Kidney capillary endothelial cell (primary cell): ENCODE measurements around the gene TRIM28.
"Not testable (repeated sequence)": the region's sequence is repeated elsewhere in the genome, so short reads cannot be mapped to it uniquely, and the experiment has no call there.

ENCODE experiments used
- DNase-seq: peaks from one replicate; pipeline ENCODE4 v3.0.0-alpha.2; 2018; ENCODE audit warnings: low spot score

TRIM28 gene

GRCh38 chr19:58561373-58562121, 17.7 kb downstream of the TRIM28 start:
- DNase-seq, result no peak

- DNase-seq, result no peak
These were observed 18.5 kb downstream of the TRIM28 start for GRCh38 chr19:58562122-58563033.

DNA sequence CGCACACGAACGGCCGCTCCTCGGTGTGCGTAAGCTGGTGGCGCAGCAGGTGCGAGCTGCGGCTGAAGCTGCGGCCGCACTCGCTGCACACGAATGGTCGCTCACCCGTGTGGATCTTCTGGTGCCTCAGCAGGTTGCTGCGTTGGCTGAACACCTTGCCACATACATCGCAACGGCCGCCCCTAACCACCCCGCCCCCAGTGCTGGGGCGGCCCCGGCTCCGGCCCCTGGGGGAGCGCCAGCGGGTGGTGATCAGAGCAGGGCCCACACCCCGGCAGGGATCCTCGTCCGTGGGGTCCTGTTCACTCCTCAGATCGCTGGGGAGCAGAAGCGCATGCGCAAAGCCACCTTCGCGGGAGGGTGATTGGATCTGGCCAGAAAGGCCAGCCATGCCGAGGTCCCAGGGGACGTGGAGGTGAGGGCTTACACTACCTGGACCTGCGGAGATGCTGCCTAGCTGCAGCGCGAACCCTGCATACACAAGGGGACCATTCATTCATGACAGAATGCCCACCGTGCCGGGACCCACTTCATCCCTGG, 19.2 kb downstream of the TRIM28 start:
- no peak for DNase-seq

DNA sequence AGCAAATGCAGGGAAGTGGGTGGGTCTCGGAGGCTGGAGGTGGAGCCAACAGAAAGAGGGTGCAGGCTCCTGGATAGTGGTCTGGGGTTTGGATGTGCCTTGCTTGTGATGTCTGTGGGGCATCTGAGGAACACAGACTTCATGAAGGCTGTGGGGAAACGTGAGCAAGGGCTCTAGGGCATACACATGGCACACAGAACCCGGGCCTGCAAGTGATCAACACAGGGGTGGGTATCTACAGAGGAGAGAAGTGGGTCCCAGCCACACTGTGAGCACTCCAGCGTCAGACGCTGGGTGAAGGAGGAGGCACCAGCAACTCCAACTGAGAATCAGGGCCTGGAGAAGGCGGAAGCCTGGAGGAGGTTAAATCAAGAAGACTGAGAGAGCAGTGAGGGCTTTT, 20.0 kb downstream of the TRIM28 start:
- no peak for DNase-seq

DNA sequence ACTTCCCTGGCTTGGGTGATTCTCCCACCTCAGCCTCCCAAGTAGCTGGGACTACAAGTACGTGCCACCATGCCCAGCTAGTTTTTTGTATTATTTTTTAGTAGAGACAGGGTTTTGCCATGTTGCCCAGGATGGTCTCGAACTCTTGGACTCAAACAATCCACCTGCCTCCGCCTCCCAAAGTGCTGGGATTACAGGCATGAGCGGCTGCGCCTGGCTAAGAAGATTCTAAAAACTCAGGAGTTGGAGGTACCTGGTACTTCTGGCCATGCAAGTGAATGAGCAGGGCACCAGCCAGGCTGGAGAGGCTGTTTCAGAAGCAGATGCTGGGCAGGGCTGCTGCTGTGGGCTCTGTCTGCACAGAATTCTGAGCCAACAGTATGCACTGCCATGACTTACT, 23.1 kb downstream of the TRIM28 start:
- no peak for DNase-seq

DNA sequence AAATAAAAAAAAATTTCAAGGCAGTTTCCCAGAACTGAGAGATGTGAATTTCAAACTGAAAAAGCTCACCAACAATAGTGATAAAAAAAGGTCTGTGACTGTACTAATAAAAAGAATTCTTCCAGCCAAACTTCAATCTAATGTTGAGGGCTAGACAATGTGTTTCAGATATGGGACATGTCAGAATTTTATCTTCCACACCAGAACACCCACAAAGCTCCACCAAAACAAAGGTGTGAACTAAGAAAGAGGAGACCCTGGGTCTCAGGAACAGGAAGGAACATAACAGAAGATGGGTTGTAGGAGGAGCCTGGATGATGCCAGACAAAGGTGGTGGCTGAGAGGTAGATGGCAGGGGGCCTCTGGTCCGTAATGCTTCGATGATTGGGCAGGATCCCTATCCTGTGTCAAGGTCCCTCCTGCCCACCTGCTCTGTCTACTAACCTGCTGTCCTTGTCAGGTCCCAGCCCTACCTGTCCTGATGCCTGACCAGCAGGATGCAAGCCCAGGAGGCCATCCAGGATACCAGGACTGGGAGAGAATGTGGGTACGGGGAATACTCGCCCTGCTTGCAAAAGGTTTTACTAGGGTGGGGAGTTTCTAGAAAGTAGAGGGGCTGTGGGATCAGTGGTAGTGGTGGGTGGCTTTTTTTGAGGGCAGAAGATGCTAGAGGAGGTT, 24.7 kb downstream of the TRIM28 start:
- DNase-seq, result no peak

- no peak for DNase-seq
These were observed 25.5 kb downstream of the TRIM28 start for GRCh38 chr19:58569191-58569942.

GRCh38 chr19:58569943-58570670, 26.2 kb downstream of the TRIM28 start:
- no peak for DNase-seq

GRCh38 chr19:58570770-58571574, 27.1 kb downstream of the TRIM28 start:
- DNase-seq, result no peak

DNA sequence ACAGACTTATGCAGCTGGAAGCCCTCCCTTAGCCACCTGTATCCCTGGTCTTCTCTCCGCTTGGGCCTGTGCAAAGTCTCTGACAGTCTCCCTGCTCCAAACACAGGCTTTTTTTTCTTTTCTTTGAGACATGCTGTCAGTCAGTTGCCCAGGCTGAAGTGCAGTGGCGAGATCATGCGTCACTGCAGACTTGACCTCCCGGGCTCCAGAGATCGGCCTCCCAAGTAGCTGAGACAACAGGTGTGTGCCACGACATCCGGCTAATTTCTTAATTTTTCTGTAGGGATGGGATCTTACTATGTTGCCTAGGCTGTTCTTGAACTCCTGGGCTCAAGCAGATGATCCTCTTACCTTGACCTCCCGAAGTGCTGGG, 27.7 kb downstream of the TRIM28 start:
- DNase-seq, result no peak

GRCh38 chr19:58572026-58572817, 28.4 kb downstream of the TRIM28 start:
- DNase-seq, result no peak

DNA sequence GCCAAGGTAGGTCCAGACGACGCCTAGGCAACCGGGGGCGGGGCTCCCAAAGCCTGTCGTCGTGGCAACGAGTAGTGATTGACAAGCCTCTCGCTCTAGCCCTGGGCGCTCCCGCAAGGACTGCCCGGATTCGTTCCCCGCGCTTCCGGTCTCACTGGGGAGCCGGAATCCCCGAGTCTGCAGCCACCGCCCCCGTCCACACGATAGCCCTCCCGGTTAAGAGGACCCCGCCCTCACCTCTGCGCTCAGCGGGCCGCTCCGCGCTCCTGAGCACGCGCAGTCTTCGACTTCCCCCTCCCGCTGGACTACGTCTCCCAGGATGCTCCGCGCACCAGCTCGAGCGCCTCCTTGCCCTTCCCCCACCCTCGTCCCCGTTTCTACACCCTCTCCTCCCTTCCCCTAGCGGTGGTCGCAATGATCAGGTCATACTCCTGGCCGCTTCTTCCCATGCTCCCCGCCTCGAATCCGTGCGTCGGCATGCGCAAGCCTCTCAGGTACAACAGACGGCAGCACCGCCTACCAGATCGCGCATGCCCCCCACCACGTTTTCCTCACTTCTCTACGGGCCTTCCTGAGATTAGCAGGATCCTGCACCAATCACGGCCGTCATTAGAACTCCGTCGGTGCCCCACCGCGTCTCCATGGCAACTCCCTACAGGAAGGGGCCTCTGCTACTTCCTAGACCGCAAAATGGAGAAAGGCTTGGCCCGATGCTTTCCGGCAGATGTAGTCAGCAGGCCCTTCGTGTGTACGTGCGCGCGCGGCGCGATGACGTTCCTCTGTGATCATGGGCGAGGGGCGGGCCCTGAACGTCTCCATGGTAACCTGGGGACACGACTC, 29.2 kb downstream of the TRIM28 start, which contains the start of gene MZF1:
Gene MZF1 (minus strand): TSS at position 518 of the 840 bp plus-strand sequence. CDS start 1,946 bp downstream, outside the sequence.
- DNase-seq, result peak; percentile 100

GRCh38 chr19:58573658-58574164, 29.8 kb downstream of the TRIM28 start:
- no peak for DNase-seq

- DNase-seq, result peak; percentile 92
These were observed 31.5 kb downstream of the TRIM28 start for GRCh38 chr19:58575183-58576041.

DNA sequence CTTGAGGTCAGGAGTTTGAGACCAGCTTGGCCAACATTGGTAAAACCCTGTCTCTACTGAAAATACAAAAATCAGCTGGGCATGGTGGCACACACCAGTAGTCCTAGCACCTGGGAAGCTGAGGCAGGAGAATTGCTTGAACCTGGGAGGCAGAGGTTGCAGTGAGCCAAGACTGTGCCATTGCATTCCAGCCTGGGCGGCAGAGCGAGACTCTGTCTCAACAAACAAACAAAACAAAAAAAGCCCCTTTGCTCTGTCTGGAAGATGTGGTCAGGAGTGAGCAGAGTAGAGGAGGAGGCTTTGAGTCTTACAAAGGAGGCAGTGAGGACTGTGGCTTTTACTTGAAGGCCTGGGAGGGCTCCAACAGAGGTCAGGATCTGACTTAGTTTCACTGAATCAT, 33.7 kb downstream of the TRIM28 start:
- DNase-seq, result not testable (repeated sequence)

- DNase-seq, result no peak
These were observed 34.4 kb downstream of the TRIM28 start for GRCh38 chr19:58578012-58578925.
